T follicular helper cell (primary cell): ENCODE measurements around the gene GAL3ST1.

ENCODE experiments used
- DNase-seq: peaks from one replicate; pipeline ENCODE4 v3.0.0-alpha.2; 2020; ENCODE audit warnings: low read depth

The GAL3ST1 gene

GRCh38 chr22:30531651-30532608, 42.5 kb downstream of the GAL3ST1 start:
- DNase-seq, result no peak

- no peak for DNase-seq
Measured at GRCh38 chr22:30526656-30527055, 47.8 kb downstream of the GAL3ST1 start.

DNA sequence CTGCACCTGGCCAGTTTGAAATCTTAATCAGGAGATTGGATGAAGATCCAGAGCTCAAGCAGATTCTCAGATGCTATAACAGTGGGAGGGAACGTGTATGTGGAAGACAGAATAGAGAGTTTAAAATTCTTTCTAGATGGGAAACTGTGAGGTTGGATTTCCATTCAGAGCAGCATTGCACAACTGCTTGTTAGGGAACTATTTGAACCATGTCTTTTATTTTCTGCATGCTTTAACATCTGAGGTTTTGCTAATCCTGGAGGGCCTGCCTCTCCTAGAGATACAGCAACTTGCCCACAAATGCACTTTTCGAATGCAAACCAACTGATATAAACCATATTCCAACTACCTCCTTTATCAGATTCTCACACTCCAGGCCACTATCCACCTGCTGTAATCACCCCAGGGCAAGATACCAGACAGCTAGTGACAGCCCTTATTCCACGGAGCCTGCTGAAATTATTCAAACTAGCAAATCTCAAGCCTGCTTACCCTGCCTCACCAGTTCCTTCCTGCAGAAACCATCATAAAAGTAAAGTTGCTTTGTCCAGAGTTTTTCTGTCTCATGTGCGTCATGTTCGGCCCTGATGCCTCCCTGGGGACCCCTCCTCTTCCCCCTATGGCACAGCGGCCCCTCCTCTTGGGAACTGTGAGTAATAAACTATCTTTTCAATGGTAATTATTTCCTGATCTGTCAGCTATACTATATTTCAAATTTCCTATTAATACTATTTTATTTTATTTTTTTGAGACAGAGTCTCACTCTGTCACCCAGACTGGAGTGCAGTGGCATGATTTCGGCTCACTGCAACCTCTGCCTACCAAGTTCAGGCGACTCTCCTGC, 50.6 kb downstream of the GAL3ST1 start:
- no peak for DNase-seq

DNA sequence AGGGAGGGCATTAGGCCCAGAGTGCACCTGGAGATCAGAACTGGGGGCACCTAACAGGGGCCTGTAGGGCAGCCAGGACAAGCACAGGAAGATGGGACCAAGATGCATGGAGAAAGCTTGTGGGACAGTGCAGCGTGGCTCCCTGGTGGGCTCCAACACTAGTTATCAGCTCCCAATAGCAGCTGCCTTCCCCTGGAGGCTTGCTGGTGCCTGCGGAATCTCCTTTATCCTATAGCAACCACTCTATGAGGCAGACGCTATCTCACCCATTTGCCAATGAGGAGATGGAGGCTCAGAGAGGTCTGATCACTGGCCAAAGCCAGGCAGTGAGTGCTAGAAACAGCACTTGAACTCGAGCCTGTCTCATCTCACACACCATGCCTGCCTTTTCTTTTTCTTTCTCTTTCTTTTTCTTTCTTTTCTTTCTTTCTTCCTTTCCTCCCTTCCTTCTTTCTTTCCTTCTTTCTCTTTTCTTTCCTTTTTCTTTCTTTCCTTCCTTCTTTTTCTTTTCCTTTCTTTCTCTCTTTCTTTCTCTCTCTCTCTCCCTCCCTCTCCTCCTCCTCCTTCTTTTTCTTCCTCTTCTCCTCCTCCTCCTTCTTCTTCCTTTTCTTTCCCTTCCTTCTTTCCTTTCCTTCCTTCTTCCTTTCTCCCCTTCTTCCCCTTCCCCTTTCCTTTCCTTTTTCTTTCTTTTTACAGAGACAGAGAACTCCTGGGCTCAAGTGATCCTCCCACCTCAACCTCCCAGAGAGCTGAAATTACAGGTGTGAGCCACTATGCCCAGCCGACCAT, 52.9 kb downstream of the GAL3ST1 start:
- no peak for DNase-seq

GRCh38 chr22:30519842-30520425, 54.5 kb downstream of the GAL3ST1 start:
- DNase-seq, result no peak

GRCh38 chr22:30516731-30517130, 57.7 kb downstream of the GAL3ST1 start:
- no peak for DNase-seq

DNA sequence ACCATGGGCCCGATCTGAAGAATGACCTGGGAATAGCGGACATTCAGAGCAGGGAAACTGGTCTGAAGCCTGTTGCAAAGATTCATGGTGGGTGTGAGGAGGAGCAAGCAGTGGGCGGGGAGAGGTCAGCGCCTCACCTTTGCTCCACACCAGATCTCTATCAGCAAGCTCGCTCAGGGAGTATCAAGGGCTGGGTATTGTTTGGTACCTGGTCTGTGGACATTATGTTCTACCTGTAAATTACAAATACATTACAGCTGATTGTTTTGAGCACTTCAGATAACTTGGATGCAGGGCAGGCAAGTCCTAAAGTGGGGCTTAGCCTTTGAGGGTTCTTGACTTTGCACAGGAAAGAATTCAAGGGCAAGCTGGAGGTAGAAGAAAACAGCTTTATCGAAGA, 58.2 kb downstream of the GAL3ST1 start:
- no peak for DNase-seq

DNA sequence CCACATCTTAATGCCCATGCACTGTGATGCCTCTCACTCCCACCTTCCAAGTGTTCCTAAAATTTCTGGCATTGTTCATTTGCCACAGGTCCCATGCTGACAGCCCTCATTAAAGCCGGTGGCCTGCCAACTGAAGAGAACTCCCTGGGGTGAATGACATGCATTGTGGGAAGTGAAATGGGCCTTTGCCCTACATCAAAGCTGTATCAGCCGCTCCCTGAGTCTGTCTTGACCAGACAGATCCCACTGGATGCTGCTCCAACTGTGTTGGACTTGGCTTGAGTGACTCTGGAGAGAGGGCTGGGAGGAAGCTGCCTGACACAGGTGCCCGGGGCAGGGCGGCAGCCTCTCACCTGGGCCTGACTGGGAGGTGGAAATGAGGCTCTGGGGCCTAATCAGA, 60.2 kb downstream of the GAL3ST1 start:
- DNase-seq, result no peak

DNA sequence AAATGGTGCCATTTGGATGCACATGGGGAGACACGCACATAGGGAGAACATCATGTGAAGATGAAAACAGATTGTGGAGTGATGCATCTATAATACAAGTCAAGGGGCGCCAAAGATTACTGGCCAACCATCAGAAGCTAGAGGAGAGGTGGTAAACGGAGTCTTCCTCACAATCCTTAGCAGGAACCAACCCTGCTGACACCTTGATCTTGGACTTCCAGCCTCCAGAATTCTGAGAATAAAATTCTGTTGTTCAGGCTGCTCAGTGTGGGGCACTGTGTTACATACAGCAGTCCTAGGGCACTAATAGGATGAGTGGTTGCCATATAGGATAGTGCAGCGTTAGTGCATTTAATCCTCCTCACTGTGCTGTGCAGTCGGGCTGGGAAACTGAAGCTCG, 61.0 kb downstream of the GAL3ST1 start:
- no peak for DNase-seq

DNA sequence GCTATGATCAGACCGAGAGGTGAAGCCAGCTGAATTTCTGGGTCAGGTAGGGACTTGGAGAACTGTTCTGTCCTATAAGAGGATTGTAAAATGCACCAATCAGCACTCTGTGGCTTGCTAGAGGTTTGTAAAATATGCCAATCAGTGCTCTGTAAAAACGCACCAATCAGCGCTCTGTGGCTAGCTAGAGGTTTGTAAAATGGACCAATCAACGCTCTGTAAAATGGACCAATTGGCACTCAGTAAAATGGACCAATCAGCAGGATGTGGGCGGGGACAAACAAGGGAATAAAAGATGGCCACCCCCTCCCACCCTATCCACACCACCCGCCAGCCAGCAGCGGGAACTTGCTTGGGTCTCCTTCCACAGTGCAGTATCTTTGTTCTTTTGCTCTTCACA, 62.6 kb downstream of the GAL3ST1 start:
- DNase-seq, result no peak

GRCh38 chr22:30511109-30511508, 63.4 kb downstream of the GAL3ST1 start:
- DNase-seq, result no peak

- no peak for DNase-seq
Measured at GRCh38 chr22:30508216-30508615, 66.2 kb downstream of the GAL3ST1 start.

GRCh38 chr22:30507670-30508069, 66.8 kb downstream of the GAL3ST1 start:
- no peak for DNase-seq

GRCh38 chr22:30506507-30506968, 67.9 kb downstream of the GAL3ST1 start:
- DNase-seq, result no peak
